Thyroid gland (tissue), 4 donors: ENCODE measurements around the gene DUS1L. TPM values are rescaled to one million over a fixed set of nuclear protein-coding genes. Genes with fewer than 3 reads are reported as not detected.

Source experiments
- DNase-seq, 2 donors: peaks; one replicate each; pipeline ENCODE4 v3.0.0-alpha.2; 2019
- H3K27ac ChIP-seq, 3 donors: fragments of 200-600 bp; sonication (generic); 1 replicate in 2 of 3; 2 replicates in 1 of 3; pipeline ENCODE4 v1.5.1; 2016 to 2019; ENCODE audit warnings: mild to moderate bottlenecking in 1 of 3, moderate library complexity in 1 of 3
- H3K27me3 ChIP-seq: fragments of 200-600 bp; sonication (generic); one replicate; pipeline ENCODE4 v1.5.1; 2019
- H3K36me3 ChIP-seq, 2 donors: fragments of 200-600 bp; sonication (generic); one replicate each; pipeline ENCODE4 v1.5.1; 2016 to 2019
- H3K4me1 ChIP-seq, 2 donors: fragments of 200-600 bp; sonication (generic); one replicate each; pipeline ENCODE4 v1.5.1; 2017 to 2019
- H3K4me3 ChIP-seq, 3 donors: fragments of 200-600 bp; sonication (generic); replicated peaks in 1 of 3; 1 replicate in 2 of 3; 2 replicates in 1 of 3; pipeline ENCODE4 v1.5.1; 2016; ENCODE audit warnings: mild to moderate bottlenecking in 1 of 3
- H3K9me3 ChIP-seq: fragments of 200-600 bp; sonication (generic); one replicate; pipeline ENCODE4 v1.5.1; 2017
- CTCF ChIP-seq, 6 experiments: fragments of 200-600 bp in 3 of 6; fragments of 450-650 bp in 3 of 6; sonication (generic) in 3 of 6; IDR thresholded peaks; one replicate each; pipeline ENCODE4 v1.5.1; 2016 to 2019; ENCODE audit warnings: antibody characterized with exemption in 6 of 6, mild to moderate bottlenecking in 2 of 6, inconsistent platforms in 1 of 6, moderate library complexity in 1 of 6
- POLR2A ChIP-seq, 2 donors: fragments of 450-650 bp; IDR thresholded peaks; one replicate each; pipeline ENCODE4 v1.6.1; 2017; ENCODE audit warnings: antibody characterized with exemption in 2 of 2, mild to moderate bottlenecking in 2 of 2, moderate library complexity in 1 of 2
- WGBS, 2 donors: methylation state at CpG; one replicate each; pipeline ENCODE4 v1.1.5; 2017; 5-methylcytosine and 5-hydroxymethylcytosine counted together
- intact Hi-C: fragments of 100-400 bp; cut with DNase I; formaldehyde crosslinking; loops from one replicate; pipeline ENCODE4 v1.15.1; 2023
- total RNA-seq, 4 donors: library from RNA; depleted of rRNA; stranded (reverse); fragments of >200 nt; gene quantifications; one replicate each; pipeline ENCODE4 v1.2.3, GENCODE V29; 2016

Gene DUS1L
- total RNA-seq, 4 donors from 2014 or later: 58.7 to 90.5 (median 75.5) TPM

GRCh38 chr17:82060614-82061013, 5.0 kb downstream of the DUS1L start:
- no peak overlapping the region for H3K27ac ChIP-seq
- intact Hi-C loops: no loop called here
- 87 to 93% methylated on average over 7 to 14 of the region's 14 CpGs for WGBS, 2 donors
- no peak for DNase-seq
- no peaks in the 10 kb centered on the region for H3K9me3 ChIP-seq
- H3K36me3 ChIP-seq: peaks cover 43 to 60% of the 10 kb centered on the region in 2 donors
- peaks cover 13 to 18% of the 10 kb centered on the region in 2 donors for H3K4me1 ChIP-seq
- TF ChIP-seq POLR2A (IDR thresholded peaks at IDR 0.05): no peak
- TF ChIP-seq CTCF (IDR thresholded peaks at IDR 0.05): no peak
- no peak overlapping the region for H3K4me3 ChIP-seq
- no peaks in the 10 kb centered on the region for H3K27me3 ChIP-seq

- no peak for DNase-seq
- no peaks in the 10 kb centered on the region for H3K9me3 ChIP-seq
- intact Hi-C loops: no loop called here
- peaks cover 49 to 66% of the 10 kb centered on the region in 2 donors for H3K36me3 ChIP-seq
- WGBS, 2 donors: 81 to 90% methylated on average over 6 to 14 of the region's 16 CpGs
- TF ChIP-seq CTCF (IDR thresholded peaks at IDR 0.05) (no peak), POLR2A (IDR thresholded peaks at IDR 0.05) (no peak)
- H3K4me3 ChIP-seq: no peak overlapping the region
- H3K4me1 ChIP-seq: peaks cover 10 to 17% of the 10 kb centered on the region in 2 donors
- H3K27me3 ChIP-seq: no peaks in the 10 kb centered on the region
- H3K27ac ChIP-seq: no peak overlapping the region
Observed at GRCh38 chr17:82060001-82060380, 5.6 kb downstream of the DUS1L start.

- Histone ChIP-seq H3K4me3 (no peak overlapping the region), H3K36me3 (peaks cover 55 to 71% of the 10 kb centered on the region in 2 donors), H3K9me3 (no peaks in the 10 kb centered on the region), H3K27me3 (no peaks in the 10 kb centered on the region), H3K27ac (no peak overlapping the region), H3K4me1 (peaks cover 5 to 11% of the 10 kb centered on the region in 2 donors)
- 87 to 100% methylated on average over 4 to 16 of the region's 19 CpGs for WGBS, 2 donors
- TF ChIP-seq POLR2A (IDR thresholded peaks at IDR 0.05) (no peak), CTCF (IDR thresholded peaks at IDR 0.05) (no peak)
- intact Hi-C loops: no loop called here
- no peak for DNase-seq
Observed at GRCh38 chr17:82059272-82060000, 6.2 kb downstream of the DUS1L start.

DNA sequence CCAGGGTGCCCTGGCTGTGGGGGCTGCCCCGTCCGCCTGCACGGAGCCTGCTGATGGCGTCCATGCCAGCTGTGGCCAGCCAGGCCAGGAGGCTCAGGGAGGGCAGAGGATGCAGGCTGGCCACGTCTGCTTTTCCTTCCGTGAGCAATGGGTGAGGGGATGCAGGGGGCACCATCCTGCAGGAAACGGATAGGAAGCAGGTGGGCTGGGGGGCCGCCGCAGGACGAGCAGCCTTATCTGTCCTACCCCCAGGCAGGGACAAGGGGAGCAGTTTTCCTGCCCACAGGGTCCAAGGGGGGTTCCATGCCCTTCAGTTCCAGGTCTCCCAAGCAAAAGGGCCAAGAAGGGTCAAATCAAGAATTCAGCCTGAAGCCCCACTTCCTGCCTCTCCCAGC, 6.8 kb downstream of the DUS1L start:
- H3K27ac ChIP-seq: no peak overlapping the region
- no peaks in the 10 kb centered on the region for H3K27me3 ChIP-seq
- no peak for DNase-seq
- intact Hi-C loops: no loop called here
- peaks cover 0 to 5% of the 10 kb centered on the region in 2 donors for H3K4me1 ChIP-seq
- H3K36me3 ChIP-seq: peaks cover 59 to 72% of the 10 kb centered on the region in 2 donors
- TF ChIP-seq CTCF (IDR thresholded peaks at IDR 0.05) (no peak), POLR2A (IDR thresholded peaks at IDR 0.05) (no peak)
- no peaks in the 10 kb centered on the region for H3K9me3 ChIP-seq
- no peak overlapping the region for H3K4me3 ChIP-seq
- WGBS, 2 donors: 81 to 94% methylated on average over 10 of the region's 10 CpGs

DNA sequence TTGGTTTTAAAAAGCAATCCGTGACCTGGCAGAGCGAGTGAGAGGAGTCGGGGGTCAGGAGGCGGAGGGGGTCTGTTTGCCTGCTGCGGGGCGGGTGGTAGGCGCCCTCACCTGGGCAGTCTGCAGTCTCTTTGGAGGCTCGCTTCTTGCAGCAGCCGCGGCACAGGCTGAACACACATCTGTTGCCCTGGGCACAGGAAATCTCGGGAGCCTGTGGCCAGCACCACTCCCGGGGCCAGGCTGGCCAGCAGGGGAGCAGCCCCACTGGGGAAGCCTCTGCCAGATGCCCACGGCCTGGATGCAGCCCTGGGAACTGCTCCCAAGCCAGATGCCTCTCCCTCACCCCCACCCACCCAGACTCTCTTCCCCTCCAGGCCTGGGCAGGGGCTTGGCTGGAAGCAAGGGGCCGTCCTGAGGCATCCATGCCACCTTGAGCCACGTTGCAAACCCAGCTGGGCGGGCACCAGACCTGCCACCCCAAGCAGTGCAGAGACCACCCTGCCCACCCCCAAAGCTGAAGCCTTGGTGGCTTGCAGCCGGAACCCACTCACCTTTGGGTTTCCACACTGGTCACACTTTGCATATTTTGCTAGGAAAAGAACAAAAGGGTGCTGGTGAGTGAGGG, 7.3 kb downstream of the DUS1L start:
- H3K36me3 ChIP-seq: peaks cover 59 to 67% of the 10 kb centered on the region in 2 donors
- no peaks in the 10 kb centered on the region for H3K27me3 ChIP-seq
- intact Hi-C loops: no loop called here
- TF ChIP-seq POLR2A (IDR thresholded peaks at IDR 0.05) (no peak), CTCF (IDR thresholded peaks at IDR 0.05) (no peak)
- DNase-seq: no peak
- H3K4me1 ChIP-seq: peaks cover 0 to 2% of the 10 kb centered on the region in 2 donors
- WGBS, 2 donors: 84 to 87% methylated on average over 14 to 17 of the region's 17 CpGs
- no peak overlapping the region for H3K4me3 ChIP-seq
- no peak overlapping the region for H3K27ac ChIP-seq
- H3K9me3 ChIP-seq: no peaks in the 10 kb centered on the region
